Left renal cortex interstitium (tissue), 4 donors: ENCODE data around the gene L3HYPDH. TPM values are rescaled to one million over a fixed set of nuclear protein-coding genes. Genes with fewer than 3 reads are reported as not detected.

Experiments used
- DNase-seq, 4 donors: peaks; one replicate each; pipeline ENCODE4 v3.0.0-alpha.2; 2013; ENCODE audit warnings: low read depth in 4 of 4, low spot score in 2 of 4, missing footprints in 1 of 4
- polyA plus RNA-seq, 4 donors: library from polyadenylated mRNA; unstranded; fragments of 120-200 nt; gene quantifications; one replicate each; pipeline ENCODE4 v1.2.1, GENCODE V29; 2013; ENCODE audit not compliant: insufficient read length in 4 of 4

L3HYPDH gene
- polyA plus RNA-seq, 4 donors: 38.6 to 56.0 (median 51.2) TPM

DNA sequence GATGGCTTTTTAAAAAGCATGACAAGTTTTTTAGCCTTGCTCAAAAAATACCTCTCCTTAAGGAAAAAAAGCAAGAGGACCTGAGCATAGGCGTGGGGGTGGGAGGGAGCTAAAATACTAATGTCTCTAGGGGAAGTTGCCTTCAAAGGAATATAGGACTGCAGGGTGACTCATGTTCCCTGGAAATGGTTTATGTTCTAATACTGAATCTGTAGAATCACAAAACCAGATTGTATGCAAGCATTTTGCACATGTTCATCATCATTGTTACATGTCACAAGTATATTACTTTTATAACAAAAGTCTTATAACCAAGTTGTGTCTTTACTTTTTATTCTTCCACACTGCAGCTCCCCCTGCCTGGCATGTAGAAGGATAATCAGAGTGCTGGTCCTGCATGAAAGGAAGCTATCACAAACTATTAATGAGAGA is 55.6 kb downstream of the L3HYPDH start:
- DNase-seq: no peak

DNA sequence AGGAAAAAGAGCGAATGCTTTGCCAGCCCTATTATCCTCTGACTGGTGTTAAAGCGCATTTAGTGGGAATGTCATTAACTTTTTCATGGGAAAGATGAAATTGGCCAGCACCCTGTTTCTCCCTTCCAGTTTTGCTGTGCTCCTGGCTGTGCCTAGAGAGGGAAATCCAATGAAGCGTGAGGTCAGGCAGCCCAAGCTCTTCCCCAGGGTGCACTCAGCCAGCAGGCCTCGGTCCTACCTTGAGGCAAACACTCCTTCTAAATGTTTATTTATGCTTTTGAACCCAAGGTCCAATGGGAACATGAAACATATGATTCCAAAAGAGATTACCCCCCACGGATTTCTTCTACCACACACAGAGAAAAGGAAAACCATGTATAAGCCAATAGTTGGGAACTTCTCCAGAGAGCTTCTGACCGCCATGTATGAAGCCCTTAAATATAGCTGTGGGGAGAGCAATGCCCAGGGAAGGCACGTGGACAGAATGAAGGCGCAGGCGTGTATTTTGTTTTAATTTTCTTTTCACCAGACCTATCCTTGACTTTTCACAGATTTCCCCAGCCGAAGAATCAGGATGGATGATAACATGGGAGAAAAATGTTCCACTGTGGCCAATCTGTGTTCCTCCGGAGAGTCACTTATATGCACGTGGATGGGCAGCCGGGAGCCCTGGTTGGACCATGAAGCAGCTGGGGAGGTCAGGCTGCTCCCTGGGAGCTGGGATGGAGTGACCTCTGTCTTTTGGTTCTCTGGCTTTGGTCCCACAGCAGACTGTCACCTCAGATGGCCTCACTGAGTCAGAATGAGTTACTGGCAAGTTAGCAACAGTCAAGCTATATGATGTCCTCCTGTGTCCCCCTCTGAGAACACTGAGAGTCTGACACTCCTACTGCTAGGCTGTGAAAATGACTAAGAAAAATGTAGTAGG is 56.3 kb downstream of the L3HYPDH start:
- DNase-seq: no peak

DNA sequence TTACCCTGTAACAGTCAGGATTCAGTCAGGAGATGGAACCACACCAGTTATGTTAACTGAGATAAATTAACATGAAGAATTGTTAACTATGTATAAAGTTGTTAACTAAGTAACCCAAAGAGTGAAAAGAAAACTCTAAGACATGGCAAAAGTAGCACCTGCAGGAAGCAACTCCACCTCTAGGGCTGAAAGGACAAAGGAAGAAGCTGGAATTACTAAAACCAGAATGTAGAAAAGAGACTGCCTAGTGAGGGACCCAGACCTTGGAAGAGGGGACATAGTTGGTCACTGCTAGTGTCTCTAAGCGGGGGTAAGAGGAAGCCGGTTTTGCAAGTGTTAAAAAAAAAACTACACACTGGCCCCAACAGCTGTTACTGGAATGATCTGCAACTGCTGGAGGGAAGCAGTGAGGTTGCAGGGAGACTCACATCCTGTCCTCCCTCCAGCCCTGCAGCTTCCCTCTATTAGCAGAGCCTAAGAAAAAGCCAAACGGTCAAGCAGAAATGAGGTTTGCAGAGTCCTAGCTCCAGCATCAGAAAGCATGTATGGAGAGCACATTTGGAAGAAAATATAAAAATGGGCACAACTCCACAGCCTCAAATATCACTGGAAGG is 58.8 kb downstream of the L3HYPDH start:
- no peak for DNase-seq

DNA sequence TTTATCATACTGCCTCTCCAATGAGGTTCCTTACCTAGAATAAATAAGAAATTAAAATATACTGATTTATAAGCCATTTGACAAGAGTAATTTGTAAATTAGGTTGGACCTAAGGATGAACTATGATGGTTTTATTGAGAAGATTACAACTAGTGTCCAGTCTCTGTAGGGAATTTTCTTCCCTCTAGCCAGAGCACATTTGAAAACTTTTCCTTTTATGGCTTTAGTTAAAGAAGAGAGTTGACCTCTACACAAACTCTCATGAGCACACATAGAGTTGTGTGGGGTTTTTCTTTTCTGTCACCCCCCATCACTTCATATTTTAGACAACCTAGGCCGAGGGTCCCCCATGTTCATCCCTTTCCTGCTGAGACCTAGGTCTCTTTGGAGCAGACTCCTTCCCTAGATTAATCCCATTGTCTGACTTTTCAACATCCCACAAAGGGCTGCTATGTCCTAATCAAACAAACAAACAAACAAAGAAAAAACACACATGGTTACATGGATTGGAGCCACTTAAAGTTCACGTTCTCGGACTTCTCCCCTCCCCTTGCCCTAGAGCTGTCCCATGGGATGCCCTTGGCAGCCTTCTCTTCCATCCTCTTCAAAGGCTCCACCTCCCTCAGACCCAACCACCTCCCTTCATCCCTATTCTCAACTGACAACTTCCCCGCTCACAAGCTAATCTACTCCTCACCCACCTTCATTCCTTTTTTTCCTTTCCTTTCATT is 59.7 kb downstream of the L3HYPDH start:
- peak in 2 of 4 donors; percentile 65 to 84 for DNase-seq

Other genes starting within 250 kb of the L3HYPDH start
- gene GPR135, start 19.0 kb downstream of the L3HYPDH start, polyA plus RNA-seq: 1 to 10 TPM; 3.3 to 6.3 (median 4.9) TPM
- 10 to 100 TPM; 60.7 to 85.4 (median 77.0) TPM for gene JKAMP, start 109 bp upstream of the L3HYPDH start, polyA plus RNA-seq
- 1 to 10 TPM in 1 of 4 donors, under 1 TPM in 3; 0.61 to 1.1 (median 0.87) TPM for gene CCDC175, start 92.4 kb upstream of the L3HYPDH start, polyA plus RNA-seq